Stomach (tissue), 9 donors: ENCODE measurements around the gene NOC4L. TPM values are rescaled to one million over a fixed set of nuclear protein-coding genes. Genes with fewer than 3 reads are reported as not detected.

Experiments
- DNase-seq, 2 donors: peaks; one replicate each; pipeline versions ENCODE4 v3.0.0 to v3.0.0-alpha.2; 2013 to 2019
- H3K27ac ChIP-seq, 5 donors: fragments of 200-600 bp in 4 of 5; sonication (generic) in 4 of 5; one replicate each; pipeline ENCODE4 v1.5.1; 2013 to 2019; ENCODE audit warnings: mild to moderate bottlenecking in 1 of 5, moderate library complexity in 1 of 5
- H3K27me3 ChIP-seq, 3 donors: fragments of 200-600 bp; sonication (generic); one replicate each; pipeline ENCODE4 v1.5.1; 2017 to 2019; ENCODE audit warnings: mixed run types in 1 of 3
- H3K36me3 ChIP-seq, 4 donors: fragments of 200-600 bp; sonication (generic); 1 replicate in 3 of 4; 2 replicates in 1 of 4; pipeline ENCODE4 v1.5.1; 2016 to 2019
- H3K4me1 ChIP-seq, 4 donors: fragments of 200-600 bp; sonication (generic); one replicate each; pipeline ENCODE4 v1.5.1; 2016 to 2019
- H3K4me3 ChIP-seq, 4 donors: fragments of 200-600 bp; sonication (generic) in 3 of 4; one replicate each; pipeline ENCODE4 v1.5.1; 2016 to 2019; ENCODE audit warnings: mild to moderate bottlenecking in 1 of 4
- H3K9me3 ChIP-seq, 4 donors: fragments of 200-600 bp; sonication (generic); one replicate each; pipeline ENCODE4 v1.5.1; 2016 to 2019
- CTCF ChIP-seq, 7 experiments: fragments of 450-650 bp in 4 of 7; fragments of 200-600 bp in 3 of 7; sonication (generic) in 3 of 7; IDR thresholded peaks; one replicate each; pipeline ENCODE4 v1.5.1; 2016 to 2019; ENCODE audit warnings: antibody characterized with exemption in 7 of 7, control low read depth in 2 of 7, mild to moderate bottlenecking in 1 of 7
- EP300 ChIP-seq: sonication (generic); formaldehyde crosslinking; IDR thresholded peaks from one replicate; pipeline ENCODE4 v1.6.1; 2017; ENCODE audit warnings: antibody characterized with exemption
- POLR2A ChIP-seq, 4 donors: fragments of 450-650 bp; IDR thresholded peaks; one replicate each; pipeline ENCODE4 v1.6.1; 2016; ENCODE audit warnings: antibody characterized with exemption in 4 of 4, control low read depth in 2 of 4, mild to moderate bottlenecking in 1 of 4, moderate library complexity in 1 of 4
- POLR2AphosphoS5 ChIP-seq, 3 donors: sonication (generic); formaldehyde crosslinking; IDR thresholded peaks; one replicate each; pipeline ENCODE4 v1.6.1; 2016; ENCODE audit warnings: antibody characterized with exemption in 3 of 3
- WGBS, 5 donors: extraction: QIAGEN DNeasy Blood & Tissue Kit in 3 of 5; methylation state at CpG; one replicate each; pipeline versions ENCODE4 v1.1.5 to v1.1.7; 2013 to 2018; 5-methylcytosine and 5-hydroxymethylcytosine counted together
- intact Hi-C: fragments of 100-400 bp; cut with DNase I; formaldehyde crosslinking; loops from one replicate; pipeline ENCODE4 v1.15.1; 2023; ENCODE audit warnings: low total_unique reads
- polyA plus RNA-seq, 3 donors: library from polyadenylated mRNA; stranded (reverse); fragments of 200-250 nt; gene quantifications; one replicate each; pipeline ENCODE4 v1.2.3, GENCODE V29; 2013
- total RNA-seq, 5 donors: library from RNA; depleted of rRNA; stranded (reverse); fragments of >200 nt; gene quantifications; one replicate each; pipeline versions ENCODE4 v1.1.0 to v1.2.3, GENCODE V29; 2014 to 2016
- donor health status: healthy with polysubstance abuse.
- donor health status: Bipolar disorder and iron deficiency.
- donor health status: healthy.

Gene NOC4L
- total and polyA plus RNA-seq, 8 donors: 2.2 to 63.6 (median 28.6) TPM

DNA sequence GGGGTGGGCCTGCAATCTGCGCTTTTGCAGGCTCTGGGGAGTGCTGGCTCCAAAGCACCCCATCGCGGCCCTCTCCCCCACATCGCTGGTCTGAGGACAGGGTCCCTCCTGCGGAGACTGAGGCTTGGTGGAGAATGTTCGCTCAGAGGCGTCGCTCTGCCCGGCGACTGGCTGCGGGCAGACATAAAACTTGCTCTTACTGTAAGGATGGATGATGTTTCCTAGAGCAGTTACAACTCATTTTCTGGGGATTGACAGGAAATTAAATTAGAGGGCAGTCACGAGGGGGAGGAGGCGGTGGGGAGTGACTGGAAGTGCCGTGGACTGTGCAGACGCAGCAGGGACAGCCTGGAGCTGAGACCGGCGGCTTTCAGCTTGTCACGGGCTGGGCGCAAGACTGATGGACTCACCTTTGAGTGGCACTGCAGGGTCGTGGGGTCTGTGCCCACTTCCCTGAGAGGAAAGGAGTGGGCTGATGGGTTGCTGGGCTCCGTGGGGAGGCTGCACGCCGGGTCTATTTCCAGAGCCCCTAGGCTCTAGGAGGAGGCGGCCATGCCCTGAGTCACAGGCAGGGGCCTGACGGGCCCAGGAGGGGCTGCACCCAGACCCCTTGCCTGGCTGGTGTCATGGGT lies 32.8 kb downstream of the NOC4L start:
- Histone ChIP-seq H3K4me3 (no peak overlapping the region), H3K4me1 (peaks cover 0 to 25% (median 18%) of the 10 kb centered on the region in 4 donors), H3K27ac (no peak overlapping the region), H3K27me3 (peaks cover 0 to 90% (median 46%) of the 10 kb centered on the region in 3 donors), H3K36me3 (no peaks in the 10 kb centered on the region), H3K9me3 (no peaks in the 10 kb centered on the region)
- DNase-seq: no peak
- TF ChIP-seq POLR2AphosphoS5 (IDR thresholded peaks at IDR 0.05) (no peak), CTCF (IDR thresholded peaks at IDR 0.05) (no peak), EP300 (no peak), POLR2A (IDR thresholded peaks at IDR 0.05) (no peak)
- intact Hi-C loops: no loop called here
- 81 to 87% (median 84%) methylated on average over 22 to 25 of the region's 25 CpGs for WGBS, 5 donors

DNA sequence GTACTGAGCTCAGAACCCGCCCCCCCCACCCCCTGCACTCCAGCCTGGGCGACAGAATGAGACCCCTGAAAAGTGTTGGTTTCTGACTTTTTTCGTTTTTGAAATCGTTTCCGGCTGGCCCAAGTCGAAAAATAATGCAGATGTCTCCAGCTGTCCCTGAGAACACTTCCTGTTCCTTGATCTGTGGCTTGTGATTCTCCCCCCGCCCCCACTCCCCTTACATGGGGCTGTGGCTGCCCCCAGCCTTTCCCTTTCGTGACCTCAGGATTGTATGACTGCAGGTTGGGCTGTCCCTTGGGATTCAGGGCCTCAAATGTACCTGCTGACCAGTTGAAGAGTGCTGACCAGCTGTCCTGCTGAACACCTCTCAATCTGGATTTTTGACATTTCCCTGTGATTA lies 34.1 kb downstream of the NOC4L start:
- intact Hi-C loops: no loop called here
- peak in 1 of 2 donors; percentile 52 for DNase-seq
- peaks cover 0 to 25% (median 18%) of the 10 kb centered on the region in 4 donors for H3K4me1 ChIP-seq
- 26 to 47% (median 40%) methylated on average over 7 to 8 of the region's 8 CpGs for WGBS, 5 donors
- H3K27ac ChIP-seq: no peak overlapping the region
- H3K27me3 ChIP-seq: peaks cover 0 to 82% (median 36%) of the 10 kb centered on the region in 3 donors
- no peaks in the 10 kb centered on the region for H3K36me3 ChIP-seq
- TF ChIP-seq CTCF (IDR thresholded peaks at IDR 0.05): no peak
- no peak for TF ChIP-seq POLR2AphosphoS5 (IDR thresholded peaks at IDR 0.05)
- TF ChIP-seq EP300: no peak
- TF ChIP-seq POLR2A (IDR thresholded peaks at IDR 0.05): no peak
- H3K9me3 ChIP-seq: peaks cover 0 to 9% (median 0%) of the 10 kb centered on the region in 4 donors
- no peak overlapping the region for H3K4me3 ChIP-seq

DNA sequence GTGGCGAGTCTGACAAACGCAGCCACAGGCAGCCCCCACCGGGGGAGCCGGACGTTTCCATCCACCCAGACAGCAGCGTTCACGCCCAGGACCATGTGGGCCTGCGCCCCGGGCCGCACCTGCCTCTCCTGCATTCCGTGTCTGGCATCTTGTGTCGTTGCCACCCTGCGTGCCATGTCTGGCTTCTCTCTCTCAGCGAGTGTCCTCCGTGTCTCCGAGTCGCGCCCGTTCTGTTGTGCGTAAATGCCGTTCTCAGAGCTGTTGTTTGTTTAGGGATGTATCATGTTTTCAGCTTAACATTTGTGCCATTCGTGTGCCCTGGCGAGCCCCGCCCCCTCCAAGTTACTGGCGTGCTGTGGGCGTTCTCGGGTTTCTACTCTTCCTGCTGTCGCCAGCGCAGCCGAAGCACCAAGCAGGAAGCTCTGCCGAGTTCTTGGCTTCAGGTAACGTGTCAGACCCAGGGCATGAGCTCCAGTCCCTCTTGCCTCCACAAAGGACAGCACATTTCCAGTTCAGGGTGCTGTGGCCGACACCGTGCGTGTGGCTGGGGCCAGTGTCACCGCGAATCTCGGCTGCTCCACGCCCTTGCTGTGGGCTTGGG lies 34.6 kb downstream of the NOC4L start:
- Histone ChIP-seq H3K36me3 (no peaks in the 10 kb centered on the region), H3K4me1 (peaks cover 0 to 25% (median 18%) of the 10 kb centered on the region in 4 donors), H3K4me3 (no peak overlapping the region), H3K27ac (no peak overlapping the region), H3K27me3 (peaks cover 0 to 76% (median 30%) of the 10 kb centered on the region in 3 donors), H3K9me3 (peaks cover 0 to 15% (median 0%) of the 10 kb centered on the region in 4 donors)
- intact Hi-C loops: no loop called here
- TF ChIP-seq EP300 (no peak), POLR2A (IDR thresholded peaks at IDR 0.05) (no peak), CTCF (IDR thresholded peaks at IDR 0.05) (no peak), POLR2AphosphoS5 (IDR thresholded peaks at IDR 0.05) (no peak)
- DNase-seq: no peak
- 50 to 62% (median 56%) methylated on average over 36 to 39 of the region's 39 CpGs for WGBS, 5 donors

DNA sequence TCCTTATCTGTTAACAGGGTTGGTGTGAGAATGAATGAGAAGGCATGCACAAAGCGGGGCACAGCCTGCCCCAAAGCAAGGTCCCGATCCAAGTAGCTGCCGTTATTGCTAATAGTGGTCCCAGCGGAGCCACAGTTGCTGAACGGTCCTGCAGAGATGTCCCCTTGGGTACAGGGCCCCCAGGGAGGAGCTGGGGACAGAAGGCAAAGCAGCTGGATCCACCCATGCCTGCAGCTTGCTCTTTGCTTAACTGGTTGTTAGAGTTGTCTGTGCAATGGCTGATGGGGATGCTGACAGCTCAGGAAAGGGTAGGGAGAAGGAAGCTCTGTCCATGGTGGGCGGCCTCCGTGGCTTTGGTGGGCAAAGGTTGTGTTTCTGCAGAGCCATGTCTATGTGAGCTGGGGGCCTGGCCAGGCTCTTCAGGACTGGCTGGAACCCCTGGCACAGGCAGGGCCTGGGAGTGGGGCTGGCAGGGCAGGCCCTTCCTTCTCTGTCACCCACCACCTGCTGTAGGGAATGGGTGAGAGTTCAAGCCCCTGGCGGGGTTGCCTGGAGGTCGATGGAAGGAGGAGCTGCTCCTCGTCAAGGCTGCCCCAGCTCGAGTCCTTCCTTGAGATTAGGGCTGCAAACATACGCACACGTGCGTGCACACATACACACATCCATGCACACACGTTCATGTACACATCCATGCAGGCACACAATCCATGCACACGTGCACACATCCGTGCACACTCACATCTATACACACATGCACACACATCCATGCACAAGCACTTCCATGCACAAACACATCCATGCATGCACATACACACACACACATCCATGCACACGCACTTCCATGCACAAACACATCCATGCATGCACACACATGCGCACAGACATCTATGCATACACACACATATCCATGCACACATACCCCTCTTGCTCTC lies 35.4 kb downstream of the NOC4L start:
- Histone ChIP-seq H3K9me3 (peaks cover 0 to 21% (median 2%) of the 10 kb centered on the region in 4 donors), H3K4me1 (peaks cover 0 to 21% (median 15%) of the 10 kb centered on the region in 4 donors), H3K36me3 (no peaks in the 10 kb centered on the region), H3K27ac (no peak overlapping the region), H3K27me3 (peaks cover 0 to 68% (median 23%) of the 10 kb centered on the region in 3 donors), H3K4me3 (no peak overlapping the region)
- intact Hi-C loops: no loop called here
- 70 to 90% (median 81%) methylated on average over 19 of the region's 19 CpGs for WGBS, 5 donors
- no peak for DNase-seq
- TF ChIP-seq CTCF (IDR thresholded peaks at IDR 0.05) (no peak), POLR2A (IDR thresholded peaks at IDR 0.05) (no peak), EP300 (no peak), POLR2AphosphoS5 (IDR thresholded peaks at IDR 0.05) (no peak)
